Ectodermal cell (in vitro differentiated cells): Measurements from ENCODE around the gene FMNL3.

Experiments
- H3K27ac ChIP-seq: 2 replicates; pipeline ENCODE4 v1.7.0; 2013; ENCODE audit warnings: mild to moderate bottlenecking, low read depth, low read length; ENCODE audit not compliant: insufficient read depth, poor library complexity, severe bottlenecking
- H3K27me3 ChIP-seq: 2 replicates; pipeline ENCODE4 v1.7.0; 2013; ENCODE audit warnings: mild to moderate bottlenecking, low read length; ENCODE audit not compliant: insufficient read depth, control insufficient read depth, poor library complexity, severe bottlenecking
- H3K36me3 ChIP-seq: one replicate; pipeline ENCODE4 v1.7.0; 2013; ENCODE audit warnings: low read length; ENCODE audit not compliant: control insufficient read depth, insufficient read depth
- H3K4me1 ChIP-seq: one replicate; pipeline ENCODE4 v1.7.0; 2013; ENCODE audit warnings: low read length; ENCODE audit not compliant: control insufficient read depth, insufficient read depth
- H3K4me3 ChIP-seq: 2 replicates; pipeline ENCODE4 v1.7.0; 2013; ENCODE audit warnings: low read depth, low read length, control low read depth; ENCODE audit not compliant: insufficient read depth
- H3K9me3 ChIP-seq: 2 replicates; pipeline ENCODE4 v1.7.0; 2013; ENCODE audit warnings: mild to moderate bottlenecking, low read length, moderate library complexity; ENCODE audit not compliant: control insufficient read depth
- WGBS, 2 experiments: methylation state at CpG; one replicate each; pipeline ENCODE4 v1.1.7; 2013; ENCODE audit warnings: missing lambda C conversion rate in 2 of 2; 5-methylcytosine and 5-hydroxymethylcytosine counted together

FMNL3 gene

GRCh38 chr12:49643961-49644619 lies 63.1 kb downstream of the FMNL3 start:
- peaks cover 36% of the 10 kb centered on the region for H3K36me3 ChIP-seq
- H3K27ac ChIP-seq: no peak overlapping the region
- no peaks in the 10 kb centered on the region for H3K9me3 ChIP-seq
- no peak overlapping the region for H3K4me3 ChIP-seq
- WGBS, 2 experiments: 92 to 94% methylated on average over 10 of the region's 10 CpGs
- H3K4me1 ChIP-seq: peaks cover 6% of the 10 kb centered on the region
- H3K27me3 ChIP-seq: no peaks in the 10 kb centered on the region

GRCh38 chr12:49643135-49643534 lies 64.1 kb downstream of the FMNL3 start:
- no peak overlapping the region for H3K27ac ChIP-seq
- H3K36me3 ChIP-seq: peaks cover 30% of the 10 kb centered on the region
- 95% methylated on average over 7 of the region's 7 CpGs for WGBS, 2 experiments
- H3K4me3 ChIP-seq: no peak overlapping the region
- H3K27me3 ChIP-seq: no peaks in the 10 kb centered on the region
- peaks cover 6% of the 10 kb centered on the region for H3K4me1 ChIP-seq
- no peaks in the 10 kb centered on the region for H3K9me3 ChIP-seq

- 91 to 96% methylated on average over 11 of the region's 11 CpGs for WGBS, 2 experiments
- Histone ChIP-seq H3K27ac (no peak overlapping the region), H3K4me3 (no peak overlapping the region), H3K27me3 (no peaks in the 10 kb centered on the region), H3K9me3 (no peaks in the 10 kb centered on the region), H3K36me3 (peaks cover 29% of the 10 kb centered on the region), H3K4me1 (peaks cover 8% of the 10 kb centered on the region)
Observed at GRCh38 chr12:49642370-49642802, 64.8 kb downstream of the FMNL3 start.

GRCh38 chr12:49641748-49642369 lies 65.3 kb downstream of the FMNL3 start:
- peaks cover 8% of the 10 kb centered on the region for H3K4me1 ChIP-seq
- no peaks in the 10 kb centered on the region for H3K27me3 ChIP-seq
- H3K9me3 ChIP-seq: no peaks in the 10 kb centered on the region
- peaks cover 29% of the 10 kb centered on the region for H3K36me3 ChIP-seq
- no peak overlapping the region for H3K27ac ChIP-seq
- WGBS, 2 experiments: 92 to 96% methylated on average over 17 of the region's 17 CpGs
- H3K4me3 ChIP-seq: no peak overlapping the region

GRCh38 chr12:49636979-49637755 lies 70.0 kb downstream of the FMNL3 start:
- Histone ChIP-seq H3K27me3 (no peaks in the 10 kb centered on the region), H3K4me3 (no peak overlapping the region), H3K27ac (peak overlapping the region; percentile 20), H3K9me3 (no peaks in the 10 kb centered on the region), H3K36me3 (peaks cover under 1% of the 10 kb centered on the region), H3K4me1 (peaks cover 9% of the 10 kb centered on the region)
- 49 to 50% methylated on average over 7 to 9 of the region's 9 CpGs for WGBS, 2 experiments

- H3K36me3 ChIP-seq: peaks cover 3% of the 10 kb centered on the region
- H3K27ac ChIP-seq: no peak overlapping the region
- WGBS, 2 experiments: 87 to 92% methylated on average over 13 of the region's 13 CpGs
- H3K27me3 ChIP-seq: no peaks in the 10 kb centered on the region
- peaks cover 9% of the 10 kb centered on the region for H3K4me1 ChIP-seq
- H3K4me3 ChIP-seq: no peak overlapping the region
- no peaks in the 10 kb centered on the region for H3K9me3 ChIP-seq
Observed at GRCh38 chr12:49636574-49636973, 70.6 kb downstream of the FMNL3 start.

- Histone ChIP-seq H3K36me3 (peaks cover 3% of the 10 kb centered on the region), H3K9me3 (no peaks in the 10 kb centered on the region), H3K4me3 (no peak overlapping the region), H3K27ac (no peak overlapping the region), H3K27me3 (no peaks in the 10 kb centered on the region), H3K4me1 (peaks cover 9% of the 10 kb centered on the region)
- WGBS, 2 experiments: 93 to 97% methylated on average over 4 of the region's 4 CpGs
Observed at GRCh38 chr12:49635656-49636055, 71.5 kb downstream of the FMNL3 start.

GRCh38 chr12:49635036-49635435 lies 72.2 kb downstream of the FMNL3 start:
- WGBS, 2 experiments: 94% methylated on average over 9 of the region's 9 CpGs
- H3K36me3 ChIP-seq: peaks cover 3% of the 10 kb centered on the region
- H3K4me1 ChIP-seq: peaks cover 9% of the 10 kb centered on the region
- H3K27ac ChIP-seq: no peak overlapping the region
- H3K9me3 ChIP-seq: no peaks in the 10 kb centered on the region
- no peak overlapping the region for H3K4me3 ChIP-seq
- no peaks in the 10 kb centered on the region for H3K27me3 ChIP-seq

- H3K36me3 ChIP-seq: peaks cover 3% of the 10 kb centered on the region
Observed at GRCh38 chr12:49633703-49634345, 73.4 kb downstream of the FMNL3 start.

More at GRCh38 chr12:49633703-49634345, 73.4 kb downstream of the FMNL3 start:
- no peaks in the 10 kb centered on the region for H3K27me3 ChIP-seq
- 88 to 92% methylated on average over 2 of the region's 2 CpGs for WGBS, 2 experiments
- H3K9me3 ChIP-seq: no peaks in the 10 kb centered on the region
- no peak overlapping the region for H3K27ac ChIP-seq
- H3K4me1 ChIP-seq: peaks cover 9% of the 10 kb centered on the region
- H3K4me3 ChIP-seq: no peak overlapping the region
